AG10803 (cell line): ENCODE measurements around the gene LRPAP1.
"Not testable (repeated sequence)": the region's sequence is repeated elsewhere in the genome, so short reads cannot be mapped to it uniquely, and the experiment has no call there.

Experiments used
- DNase-seq: peaks from one replicate; pipeline ENCODE4 v3.0.0; 2010; ENCODE audit warnings: low read depth
- H3K4me3 ChIP-seq: 2 replicates; pipeline ENCODE4 v1.5.1; 2011; ENCODE audit warnings: mild to moderate bottlenecking, low read length, control low read depth
- TF ChIP-seq, protein P1 (sequence below): conservative IDR thresholded peaks from 2 replicates; pipeline ENCODE4 v1.5.1; 2011; ENCODE audit warnings: mild to moderate bottlenecking, low read length, control low read depth, inconsistent platforms

LRPAP1 gene

GRCh38 chr4:3572363-3572762, 40.1 kb upstream of the LRPAP1 start:
- no peak for DNase-seq
- TF ChIP-seq, protein P1, sequence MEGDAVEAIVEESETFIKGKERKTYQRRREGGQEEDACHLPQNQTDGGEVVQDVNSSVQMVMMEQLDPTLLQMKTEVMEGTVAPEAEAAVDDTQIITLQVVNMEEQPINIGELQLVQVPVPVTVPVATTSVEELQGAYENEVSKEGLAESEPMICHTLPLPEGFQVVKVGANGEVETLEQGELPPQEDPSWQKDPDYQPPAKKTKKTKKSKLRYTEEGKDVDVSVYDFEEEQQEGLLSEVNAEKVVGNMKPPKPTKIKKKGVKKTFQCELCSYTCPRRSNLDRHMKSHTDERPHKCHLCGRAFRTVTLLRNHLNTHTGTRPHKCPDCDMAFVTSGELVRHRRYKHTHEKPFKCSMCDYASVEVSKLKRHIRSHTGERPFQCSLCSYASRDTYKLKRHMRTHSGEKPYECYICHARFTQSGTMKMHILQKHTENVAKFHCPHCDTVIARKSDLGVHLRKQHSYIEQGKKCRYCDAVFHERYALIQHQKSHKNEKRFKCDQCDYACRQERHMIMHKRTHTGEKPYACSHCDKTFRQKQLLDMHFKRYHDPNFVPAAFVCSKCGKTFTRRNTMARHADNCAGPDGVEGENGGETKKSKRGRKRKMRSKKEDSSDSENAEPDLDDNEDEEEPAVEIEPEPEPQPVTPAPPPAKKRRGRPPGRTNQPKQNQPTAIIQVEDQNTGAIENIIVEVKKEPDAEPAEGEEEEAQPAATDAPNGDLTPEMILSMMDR: no peak
- no peak overlapping the region for H3K4me3 ChIP-seq

DNA sequence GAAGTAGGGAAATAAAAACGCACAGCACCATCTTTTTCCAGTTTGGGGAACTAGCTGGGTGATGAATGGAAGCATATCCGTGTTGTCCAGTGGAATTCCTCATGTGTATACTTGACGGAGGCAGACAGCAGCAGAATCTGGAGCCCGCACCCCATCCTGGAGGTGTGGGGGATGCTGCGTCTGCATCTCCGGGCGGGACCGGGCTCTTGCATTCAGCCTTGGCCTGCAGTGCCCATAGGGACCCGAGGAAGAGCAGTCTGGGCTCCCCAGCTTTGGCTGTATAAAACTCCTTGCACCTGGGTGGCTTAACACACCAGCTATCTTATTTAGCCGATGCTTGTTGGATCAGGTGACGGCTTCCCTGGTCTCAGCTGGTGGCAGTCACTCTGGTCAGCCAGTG, 39.7 kb upstream of the LRPAP1 start:
- TF ChIP-seq, protein P1: no peak
- no peak for DNase-seq
- no peak overlapping the region for H3K4me3 ChIP-seq

DNA sequence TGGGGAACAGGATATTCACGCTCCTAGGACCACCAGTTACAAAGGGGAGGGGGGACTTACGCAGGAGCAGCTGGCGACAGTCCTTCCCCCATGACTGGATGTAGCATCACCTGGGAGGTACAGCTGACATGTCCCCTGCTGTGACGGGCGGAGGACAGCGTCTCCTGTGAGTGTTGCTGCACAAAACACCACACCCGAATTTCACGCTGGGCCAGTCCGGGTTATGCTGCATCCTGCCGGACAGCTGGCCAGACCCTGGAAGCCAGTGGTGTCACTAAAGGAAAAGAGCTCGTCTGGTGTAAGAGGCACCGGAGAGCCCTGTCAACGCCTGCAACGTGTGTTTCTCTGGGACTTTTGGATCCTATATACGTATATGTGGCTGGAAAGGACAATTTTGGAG, 38.7 kb upstream of the LRPAP1 start:
- not testable (repeated sequence) for DNase-seq, H3K4me3 ChIP-seq

GRCh38 chr4:3569611-3570010, 37.4 kb upstream of the LRPAP1 start:
- not testable (repeated sequence) for DNase-seq

DNA sequence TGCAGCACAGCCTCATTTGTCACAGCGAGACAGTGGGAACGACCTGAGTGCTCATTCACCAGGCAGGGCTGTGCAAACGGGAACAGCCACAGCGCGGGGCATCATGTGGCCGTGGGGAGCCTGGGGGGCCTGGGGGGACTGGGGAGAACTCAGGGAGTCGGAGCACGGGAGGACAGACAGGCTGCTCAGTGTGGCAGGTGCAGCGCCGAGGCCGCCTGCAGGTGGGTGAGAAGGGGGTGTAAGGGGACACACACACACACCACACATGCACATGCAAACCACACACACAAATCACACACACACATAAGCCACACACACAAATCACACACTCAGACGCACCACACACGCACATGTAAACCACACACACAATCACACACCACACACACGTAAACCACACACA, 34.5 kb upstream of the LRPAP1 start:
- not testable (repeated sequence) for DNase-seq, H3K4me3 ChIP-seq

More at GRCh38 chr4:3569611-3570010, 37.4 kb upstream of the LRPAP1 start:
- H3K4me3 ChIP-seq: not testable (repeated sequence)

GRCh38 chr4:3566301-3566700, 34.1 kb upstream of the LRPAP1 start:
- H3K4me3 ChIP-seq: not testable (repeated sequence)
- DNase-seq: peak; percentile 7

DNA sequence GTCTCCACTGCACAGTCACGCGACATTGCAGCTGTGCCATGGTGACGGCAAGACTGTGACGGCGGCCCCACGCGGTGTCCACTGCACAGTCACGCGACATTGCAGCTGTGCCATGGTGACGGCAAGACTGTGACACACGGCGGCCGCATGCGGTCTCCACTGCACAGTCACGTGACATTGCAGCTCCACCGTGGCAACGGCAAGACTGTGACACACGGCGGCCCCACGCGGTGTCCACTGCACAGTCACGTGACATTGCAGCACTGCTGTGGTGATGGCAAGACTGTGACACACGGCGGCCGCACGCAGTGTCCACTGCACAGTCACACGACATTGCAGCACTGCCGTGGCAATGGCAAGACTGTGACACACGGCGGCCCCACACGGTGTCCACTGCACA, 32.7 kb upstream of the LRPAP1 start:
- DNase-seq, H3K4me3 ChIP-seq: not testable (repeated sequence)

DNA sequence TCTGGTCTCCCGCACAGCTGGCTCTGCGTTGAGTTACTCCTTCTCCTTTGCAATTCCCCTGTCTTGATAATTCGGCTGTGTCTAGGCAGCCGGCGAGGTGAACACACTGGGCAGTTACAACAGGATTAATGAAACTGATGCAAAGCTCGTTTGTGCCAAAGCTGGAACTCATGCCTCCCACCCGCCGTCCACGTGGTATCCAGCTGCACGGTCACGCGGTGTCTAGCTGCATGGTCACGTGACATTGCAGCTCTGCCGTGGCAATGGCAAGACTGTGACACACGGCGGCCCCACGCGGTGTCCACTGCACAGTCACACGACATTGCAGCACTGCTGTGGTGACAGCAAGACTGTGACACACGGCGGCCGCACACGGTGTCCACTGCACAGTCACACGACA, 31.2 kb upstream of the LRPAP1 start:
- H3K4me3 ChIP-seq: no peak overlapping the region
- TF ChIP-seq, protein P1: no peak
- DNase-seq: no peak

DNA sequence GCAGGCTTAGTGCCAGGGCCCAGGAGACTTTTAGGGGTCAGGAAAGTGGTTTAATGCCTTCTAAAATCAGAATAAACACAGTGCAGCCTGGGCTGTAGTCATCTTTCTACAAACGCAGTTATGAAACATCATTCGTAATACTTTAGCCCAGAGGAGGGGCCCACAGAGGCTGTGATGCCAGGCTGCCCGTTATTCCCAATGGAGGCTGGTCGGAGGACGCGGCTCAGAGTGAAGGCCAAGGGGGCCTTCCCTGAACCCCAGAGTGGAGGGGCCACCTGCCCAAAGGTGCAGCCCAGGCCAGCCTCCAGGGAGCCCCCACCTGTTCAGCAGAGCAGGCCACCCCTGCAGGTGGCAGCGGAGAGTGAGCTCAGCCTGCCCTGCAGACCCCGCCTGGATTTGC, 29.9 kb upstream of the LRPAP1 start:
- not testable (repeated sequence) for H3K4me3 ChIP-seq, DNase-seq

DNA sequence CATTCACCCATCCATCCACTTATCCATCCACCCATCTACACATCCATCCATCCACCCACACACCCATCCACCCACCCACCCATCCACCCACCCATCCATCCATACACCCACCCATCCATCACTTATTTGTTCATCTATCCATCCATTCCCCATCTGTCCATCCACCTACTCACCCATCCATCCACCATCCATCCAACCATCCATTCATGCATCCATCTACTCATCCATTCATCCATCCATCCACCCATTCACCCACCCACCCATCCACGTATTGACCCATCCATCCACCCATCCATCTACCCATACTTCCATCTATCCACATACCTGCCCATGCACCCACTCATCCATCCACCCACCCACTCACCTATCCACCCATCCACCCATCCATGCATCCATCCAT, 28.2 kb upstream of the LRPAP1 start:
- H3K4me3 ChIP-seq, DNase-seq: not testable (repeated sequence)

DNA sequence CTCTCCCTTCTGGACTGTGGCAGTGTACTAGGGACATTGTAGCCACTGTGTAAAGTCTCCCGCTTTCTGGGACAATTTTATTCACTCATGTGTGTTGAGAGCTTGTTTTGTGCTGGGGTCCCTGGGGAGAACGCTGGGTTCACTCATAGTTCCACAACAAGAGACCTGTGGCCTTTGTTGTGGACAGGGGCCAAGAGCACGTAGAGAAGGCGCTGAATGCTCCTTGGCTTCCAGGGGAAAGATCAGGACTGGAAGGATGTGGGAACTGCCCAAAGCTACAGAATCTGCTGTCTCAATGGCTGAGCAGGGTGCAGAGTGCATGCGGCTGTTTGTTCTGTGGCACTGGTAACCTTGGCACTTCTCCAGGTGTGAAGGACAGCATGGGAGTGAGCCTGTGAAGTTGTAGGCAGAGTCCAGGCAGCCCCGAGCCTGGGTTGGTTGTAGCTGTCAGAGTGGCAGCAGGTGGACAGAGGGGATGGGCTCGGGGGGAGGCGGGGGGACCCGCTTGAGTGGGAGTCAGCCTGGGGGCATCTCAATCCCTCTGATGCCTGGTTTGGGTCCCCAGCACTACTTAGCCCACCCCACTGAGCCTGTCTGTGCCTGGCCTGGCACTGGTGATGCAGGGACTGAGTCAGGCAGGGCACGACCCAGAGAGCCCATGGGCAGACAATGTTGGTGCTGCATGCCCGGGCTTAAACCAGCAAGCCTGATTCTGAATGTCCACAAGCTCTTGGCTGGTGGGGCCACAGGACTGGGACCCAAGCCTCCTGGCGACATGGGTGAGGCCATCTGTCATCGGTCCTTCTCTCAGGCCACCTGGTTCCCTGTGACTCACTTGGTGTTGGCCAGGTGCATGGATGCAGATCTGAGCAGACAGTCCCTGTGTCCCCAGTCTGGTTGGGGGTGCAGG, 27.4 kb upstream of the LRPAP1 start:
- DNase-seq, H3K4me3 ChIP-seq: not testable (repeated sequence)

DNA sequence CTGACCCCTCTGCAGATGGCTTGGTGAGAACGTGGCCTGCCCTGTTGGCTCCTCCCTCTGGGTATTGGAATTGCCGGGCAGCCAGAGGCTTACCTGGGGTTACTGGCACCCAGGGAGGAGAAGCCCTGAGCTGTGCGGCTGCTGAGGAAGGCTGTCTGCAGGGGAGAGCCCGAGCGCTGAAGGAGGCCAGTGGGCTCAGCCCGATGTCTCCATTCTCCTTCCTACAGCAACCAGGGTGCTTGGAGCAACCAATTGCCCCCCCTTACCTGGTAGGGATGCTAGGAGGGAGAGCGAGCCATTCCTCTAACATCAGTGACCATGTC, 26.3 kb upstream of the LRPAP1 start:
- H3K4me3 ChIP-seq, DNase-seq: not testable (repeated sequence)

GRCh38 chr4:3557676-3558513, 25.7 kb upstream of the LRPAP1 start:
- not testable (repeated sequence) for DNase-seq, H3K4me3 ChIP-seq

DNA sequence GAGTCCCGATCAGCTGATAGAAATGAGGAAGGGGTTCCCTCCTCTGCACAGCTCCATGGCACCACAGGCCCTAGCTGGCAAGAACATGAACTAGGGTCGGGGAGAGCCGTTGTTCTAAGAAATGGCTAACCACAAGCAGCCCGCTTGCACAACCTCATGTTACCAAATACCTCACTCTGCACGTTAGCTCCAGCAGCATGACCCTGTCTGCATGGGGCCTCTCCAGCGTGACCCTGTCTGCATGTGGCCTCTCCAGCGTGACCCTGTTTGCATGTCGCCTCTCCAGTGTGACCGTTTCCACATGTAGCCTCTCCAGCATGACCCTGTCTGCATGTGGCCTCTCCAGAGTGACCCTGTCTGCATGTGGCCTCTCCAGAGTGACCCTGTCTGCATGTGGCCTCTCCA, 24.9 kb upstream of the LRPAP1 start:
- peak; percentile 45 for DNase-seq

GRCh38 chr4:3556244-3556867, 24.1 kb upstream of the LRPAP1 start:
- H3K4me3 ChIP-seq, DNase-seq: not testable (repeated sequence)

More for the DNA sequence above, 24.9 kb upstream of the LRPAP1 start:
- not testable (repeated sequence) for H3K4me3 ChIP-seq
